Endothelial cell of umbilical vein (primary cell): ENCODE measurements around the gene TRIM37. TPM values are rescaled to one million over a fixed set of nuclear protein-coding genes. Genes with fewer than 3 reads are reported as not detected.

Source experiments
- BruUV-seq: library from RNA; stranded (reverse); fragments of 400-500 nt; replicated peaks from 2 replicates; lab custom pipeline; 2021; lab: Mats Ljungman, UMichigan
- CTCF ChIA-PET: fragments of 300-600, 350-600 bp; sonication (Branson Sonifier 250); formaldehyde crosslinking; loops from one replicate; lab custom pipeline; 2021; ENCODE audit warnings: antibody characterized with exemption, inconsistent platforms; lab: Charles Lee
- POLR2A ChIA-PET: fragments of 300-600, 350-600 bp; sonication (Branson Sonifier 250); formaldehyde crosslinking; loops from one replicate; lab custom pipeline; 2021; ENCODE audit warnings: antibody characterized with exemption, inconsistent platforms; lab: Charles Lee
- DNase-seq: peaks from one replicate; pipeline ENCODE4 v3.0.0-alpha.2; 2011; ENCODE audit warnings: low read depth, low spot score
- FAIRE-seq: peaks from 2 replicates; lab custom pipeline; 2011; peaks lifted over from hg19 to GRCh38; lab: Jason Lieb, UNC
- H2AFZ ChIP-seq: 2 replicates; pipeline ENCODE4 v1.6.0; 2012; ENCODE audit warnings: low read depth, low read length, control low read depth, inconsistent platforms
- H3K27ac ChIP-seq: 2 replicates; pipeline ENCODE4 v1.5.1; 2011; ENCODE audit warnings: low read depth, mild to moderate bottlenecking, control low read depth, low read length, moderate library complexity; ENCODE audit not compliant: insufficient read depth
- H3K27me3 ChIP-seq, 2 experiments: 2 replicates each; pipeline versions ENCODE4 v1.6.0 to v1.6.1; 2011; ENCODE audit warnings: low read length in 2 of 2, mixed read lengths in 1 of 2; ENCODE audit not compliant: control insufficient read depth in 2 of 2, insufficient read depth in 2 of 2
- H3K36me3 ChIP-seq, 2 experiments: 2 replicates in 1 of 2; 3 replicates in 1 of 2; pipeline ENCODE4 v1.5.1; 2011; ENCODE audit warnings: low read length in 2 of 2, mild to moderate bottlenecking in 1 of 2, moderate library complexity in 1 of 2; ENCODE audit not compliant: control insufficient read depth in 2 of 2, insufficient read depth in 2 of 2; ENCODE audit errors: extremely low read depth in 1 of 2
- H3K4me1 ChIP-seq: 3 replicates; pipeline ENCODE4 v1.5.1; 2011; ENCODE audit warnings: mild to moderate bottlenecking, low read length; ENCODE audit not compliant: control insufficient read depth, insufficient read depth; ENCODE audit errors: extremely low read depth
- H3K4me2 ChIP-seq: 2 replicates; pipeline ENCODE4 v1.6.1; 2011; ENCODE audit warnings: low read length, control low read depth, mixed read lengths; ENCODE audit not compliant: insufficient read depth
- H3K4me3 ChIP-seq, 3 experiments: fragments of 200-600 bp in 1 of 3; sonication (generic), shearing (Covaris generic) in 1 of 3; replicated peaks in 1 of 3; 2 replicates each; pipeline ENCODE4 v1.5.1; 2011 to 2016; ENCODE audit warnings: control low read depth in 3 of 3, low read length in 3 of 3, mild to moderate bottlenecking in 2 of 3, inconsistent platforms in 1 of 3, low read depth in 1 of 3, moderate library complexity in 1 of 3; ENCODE audit not compliant: insufficient read depth in 1 of 3
- H3K79me2 ChIP-seq: 2 replicates; pipeline ENCODE4 v1.6.0; 2012; ENCODE audit warnings: low read length, inconsistent platforms; ENCODE audit not compliant: control insufficient read depth, insufficient read depth
- H3K9ac ChIP-seq: replicated peaks from 2 replicates; pipeline ENCODE3; 2011; ENCODE audit warnings: low read length, control low read depth; ENCODE audit not compliant: insufficient read depth; ENCODE audit errors: extremely low read depth
- H3K9me1 ChIP-seq: replicated peaks from 3 replicates; pipeline ENCODE4 v1.6.0; 2011; ENCODE audit warnings: mild to moderate bottlenecking, low read length; ENCODE audit not compliant: control insufficient read depth, insufficient read depth; ENCODE audit errors: extremely low read depth
- H3K9me3 ChIP-seq: replicated peaks from 2 replicates; pipeline ENCODE4 v1.5.1; 2012; ENCODE audit warnings: low read length, inconsistent platforms; ENCODE audit not compliant: control insufficient read depth, insufficient read depth
- H4K20me1 ChIP-seq: replicated peaks from 2 replicates; pipeline ENCODE3; 2011; ENCODE audit warnings: mild to moderate bottlenecking, low read length; ENCODE audit not compliant: control insufficient read depth, insufficient read depth; ENCODE audit errors: extremely low read depth
- GATA2 ChIP-seq: IDR thresholded peaks from 2 replicates; pipeline ENCODE4 v1.7.0; 2011; ENCODE audit warnings: low read depth, mild to moderate bottlenecking, moderate library complexity, mixed read lengths, low read length; ENCODE audit not compliant: insufficient read length, insufficient read depth
- JUN ChIP-seq: IDR thresholded peaks from 2 replicates; pipeline ENCODE4 v1.6.1; 2011; ENCODE audit warnings: borderline replicate concordance, low read depth; ENCODE audit not compliant: insufficient read length, insufficient read depth
- POLR2A ChIP-seq: IDR thresholded peaks from 2 replicates; pipeline ENCODE4 v1.6.1; 2012; ENCODE audit warnings: low read depth, mild to moderate bottlenecking, control low read depth, low read length
- dilution Hi-C: fragments of 300-500 bp; cut with MboI; formaldehyde crosslinking; loops from one replicate; pipeline ENCODE4 v1.15.0; 2019; ENCODE audit warnings: low sequenced_read_pairs; ENCODE audit not compliant: extremely low pct_ligation_motif_present
- intact Hi-C: fragments of 100-400 bp; cut with micrococcal nuclease; formaldehyde crosslinking; loops from one replicate; pipeline ENCODE4 v1.10.0; 2022
- polyA plus RNA-seq, 4 experiments: library from polyadenylated mRNA; depleted of rRNA in 3 of 4; stranded (reverse) in 3 of 4; unstranded in 1 of 4; fragments of >200 nt; gene quantifications; 2 replicates each; pipeline versions ENCODE4 v1.2.1 to v1.2.3, GENCODE V29; 2011 to 2012; ENCODE audit warnings: missing spikeins in 1 of 4
- total RNA-seq: library from RNA; stranded (reverse); gene quantifications from 2 replicates; pipeline ENCODE4 v1.2.3, GENCODE V29; 2021
- TF ChIP-seq, protein P1 (sequence below): IDR thresholded peaks from 2 replicates; pipeline ENCODE4 v1.6.1; 2011; ENCODE audit not compliant: insufficient read depth, insufficient read length

TRIM37 gene
- total and polyA plus RNA-seq, 2 donors (not counting 3 experiments of a cell fraction or from before 2014, with no cell fraction given), result 18.8 to 41.9 TPM

DNA sequence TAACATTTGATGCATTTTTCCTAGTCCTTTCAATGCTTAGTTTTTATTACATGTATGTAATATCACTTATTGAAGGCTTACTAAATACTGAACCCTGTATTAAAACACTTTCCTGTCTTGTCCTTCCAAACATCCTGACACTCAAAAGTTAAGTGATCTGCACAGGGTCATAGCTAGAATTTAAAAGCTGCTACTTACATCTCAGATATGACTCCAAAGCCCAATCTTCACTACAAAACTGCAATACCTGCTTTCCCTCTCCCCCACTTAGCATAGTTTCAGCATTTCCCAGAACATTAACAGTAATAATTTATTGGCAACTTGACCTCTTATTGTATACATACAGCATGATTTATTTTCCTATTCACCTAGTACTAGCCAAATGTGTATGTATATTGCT, 4.3 kb upstream of the TRIM37 start:
- BruUV-seq, result TSS peak; percentile 5
- H3K27ac ChIP-seq, result no peak overlapping the region
- no peak for TF ChIP-seq JUN
- TF ChIP-seq, protein P1, sequence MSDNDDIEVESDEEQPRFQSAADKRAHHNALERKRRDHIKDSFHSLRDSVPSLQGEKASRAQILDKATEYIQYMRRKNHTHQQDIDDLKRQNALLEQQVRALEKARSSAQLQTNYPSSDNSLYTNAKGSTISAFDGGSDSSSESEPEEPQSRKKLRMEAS, result no peak
- TF ChIP-seq POLR2A, result no peak
- intact Hi-C loops (no loop called here), dilution Hi-C loops (no loop called here)
- DNase-seq (no peak), FAIRE-seq (no peak)
- peaks cover 12% of the 10 kb centered on the region for H3K79me2 ChIP-seq
- no peak overlapping the region for H3K9ac ChIP-seq
- H3K4me3 ChIP-seq, result no peak overlapping the region
- peaks cover 6% of the 10 kb centered on the region for H3K4me1 ChIP-seq
- no peaks in the 10 kb centered on the region for H3K9me1 ChIP-seq
- H3K36me3 ChIP-seq, result peaks cover 0 to 3% of the 10 kb centered on the region in 2 experiments
- ChIA-PET CTCF (interaction anchor here (1.2 to 1.3 kb wide), 2 partner anchors 12 to 100 kb away, joined by 3 to 4 read pairs; no protein-coding TSS in a partner anchor), POLR2A (no interaction called here)
- H4K20me1 ChIP-seq, result no peaks in the 10 kb centered on the region
- no peak overlapping the region for H3K4me2 ChIP-seq
- H2AFZ ChIP-seq, result no peak overlapping the region
- H3K27me3 ChIP-seq, result no peaks in the 10 kb centered on the region
- no peaks in the 10 kb centered on the region for H3K9me3 ChIP-seq

GRCh38 chr17:59108400-59109102, 1.9 kb upstream of the TRIM37 start:
- no peak overlapping the region for H3K9ac ChIP-seq
- no peak overlapping the region for H2AFZ ChIP-seq
- DNase-seq (no peak), FAIRE-seq (no peak)
- no peaks in the 10 kb centered on the region for H3K9me1 ChIP-seq
- H3K4me3 ChIP-seq, result no peak overlapping the region
- no peak overlapping the region for H3K27ac ChIP-seq
- dilution Hi-C loops, result no loop called here
- H3K27me3 ChIP-seq, result no peaks in the 10 kb centered on the region
- no TSS peak for BruUV-seq
- H4K20me1 ChIP-seq, result no peaks in the 10 kb centered on the region
- H3K4me2 ChIP-seq, result no peak overlapping the region
- intact Hi-C loops, result no loop called here
- peaks cover 27% of the 10 kb centered on the region for H3K79me2 ChIP-seq
- POLR2A ChIA-PET, result no interaction called here
- CTCF ChIA-PET, result interaction anchor here (1.1 kb wide), 1 partner anchor 14 kb away, joined by 3 read pairs; no protein-coding TSS in a partner anchor
- no peaks in the 10 kb centered on the region for H3K9me3 ChIP-seq
- no peak for TF ChIP-seq GATA2
- H3K4me1 ChIP-seq, result peaks cover 18% of the 10 kb centered on the region
- peaks cover 0 to 3% of the 10 kb centered on the region in 2 experiments for H3K36me3 ChIP-seq
